Neural crest cell (in vitro differentiated cells): Measurements from ENCODE around the gene NR2F6. TPM values are rescaled to one million over a fixed set of nuclear protein-coding genes. Genes with fewer than 3 reads are reported as not detected.

Experiments
- DNase-seq: peaks from one replicate; pipeline ENCODE4 v3.0.0; 2021; ENCODE audit warnings: low read depth, mixed read lengths, low spot score
- H3K27ac Mint-ChIP-seq: one replicate; pipeline ENCODE4 v1.8.0; 2021; ENCODE audit warnings: mild to moderate bottlenecking, mixed read lengths; ENCODE audit not compliant: unreplicated experiment
- H3K27me3 Mint-ChIP-seq: 2 replicates; pipeline ENCODE4 v1.8.0; 2021; ENCODE audit warnings: low read depth, mild to moderate bottlenecking, mixed read lengths
- H3K36me3 Mint-ChIP-seq: 2 replicates; pipeline ENCODE4 v1.8.0; 2021; ENCODE audit warnings: low read depth, mild to moderate bottlenecking, mixed read lengths
- H3K4me1 Mint-ChIP-seq: 2 replicates; pipeline ENCODE4 v1.8.0; 2021; ENCODE audit warnings: mixed read lengths
- H3K4me3 Mint-ChIP-seq: one replicate; pipeline ENCODE4 v1.8.0; 2021; ENCODE audit warnings: mild to moderate bottlenecking, mixed read lengths
- H3K9me3 Mint-ChIP-seq: 2 replicates; pipeline ENCODE4 v1.8.0; 2021; ENCODE audit warnings: mixed read lengths
- total RNA-seq: library from RNA; stranded (reverse); gene quantifications from 2 replicates; pipeline ENCODE4 v1.2.1, GENCODE V29; 2021
- TF ChIP-seq, protein P1 (sequence below): fragments of 200-600 bp; sonication (generic); conservative IDR thresholded peaks from 2 replicates; pipeline ENCODE4 v1.5.0; 2021; ENCODE audit warnings: antibody characterized with exemption, mild to moderate bottlenecking

NR2F6 gene
- total RNA-seq, 1 donor from 2014 or later: 57.6 TPM

DNA sequence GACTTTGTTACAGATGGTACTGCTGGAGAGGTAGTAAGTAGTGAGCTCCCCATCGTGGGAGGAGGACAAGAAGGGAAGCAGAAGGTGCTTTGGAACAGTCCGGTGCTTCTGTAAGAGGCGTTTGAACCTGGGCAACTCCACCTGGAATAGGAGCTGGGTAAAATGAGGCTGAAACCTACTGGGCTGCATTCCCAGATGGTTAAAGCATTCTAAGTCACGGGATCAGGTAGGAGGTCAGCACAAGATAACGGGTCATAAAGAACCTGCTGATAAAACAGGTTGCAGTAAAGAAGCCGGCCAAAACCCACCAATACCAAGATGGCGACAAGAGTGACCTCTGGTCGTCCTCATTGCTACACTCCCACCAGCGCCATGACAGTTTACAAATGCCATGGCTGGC lies 41.0 kb upstream of the NR2F6 start:
- H3K27ac Mint-ChIP-seq: no peak overlapping the region
- H3K36me3 Mint-ChIP-seq: no peaks in the 10 kb centered on the region
- TF ChIP-seq, protein P1, sequence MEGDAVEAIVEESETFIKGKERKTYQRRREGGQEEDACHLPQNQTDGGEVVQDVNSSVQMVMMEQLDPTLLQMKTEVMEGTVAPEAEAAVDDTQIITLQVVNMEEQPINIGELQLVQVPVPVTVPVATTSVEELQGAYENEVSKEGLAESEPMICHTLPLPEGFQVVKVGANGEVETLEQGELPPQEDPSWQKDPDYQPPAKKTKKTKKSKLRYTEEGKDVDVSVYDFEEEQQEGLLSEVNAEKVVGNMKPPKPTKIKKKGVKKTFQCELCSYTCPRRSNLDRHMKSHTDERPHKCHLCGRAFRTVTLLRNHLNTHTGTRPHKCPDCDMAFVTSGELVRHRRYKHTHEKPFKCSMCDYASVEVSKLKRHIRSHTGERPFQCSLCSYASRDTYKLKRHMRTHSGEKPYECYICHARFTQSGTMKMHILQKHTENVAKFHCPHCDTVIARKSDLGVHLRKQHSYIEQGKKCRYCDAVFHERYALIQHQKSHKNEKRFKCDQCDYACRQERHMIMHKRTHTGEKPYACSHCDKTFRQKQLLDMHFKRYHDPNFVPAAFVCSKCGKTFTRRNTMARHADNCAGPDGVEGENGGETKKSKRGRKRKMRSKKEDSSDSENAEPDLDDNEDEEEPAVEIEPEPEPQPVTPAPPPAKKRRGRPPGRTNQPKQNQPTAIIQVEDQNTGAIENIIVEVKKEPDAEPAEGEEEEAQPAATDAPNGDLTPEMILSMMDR: no peak
- H3K9me3 Mint-ChIP-seq: no peaks in the 10 kb centered on the region
- peaks cover 13% of the 10 kb centered on the region for H3K27me3 Mint-ChIP-seq
- no peak for DNase-seq
- no peak overlapping the region for H3K4me3 Mint-ChIP-seq
- peaks cover 10% of the 10 kb centered on the region for H3K4me1 Mint-ChIP-seq

DNA sequence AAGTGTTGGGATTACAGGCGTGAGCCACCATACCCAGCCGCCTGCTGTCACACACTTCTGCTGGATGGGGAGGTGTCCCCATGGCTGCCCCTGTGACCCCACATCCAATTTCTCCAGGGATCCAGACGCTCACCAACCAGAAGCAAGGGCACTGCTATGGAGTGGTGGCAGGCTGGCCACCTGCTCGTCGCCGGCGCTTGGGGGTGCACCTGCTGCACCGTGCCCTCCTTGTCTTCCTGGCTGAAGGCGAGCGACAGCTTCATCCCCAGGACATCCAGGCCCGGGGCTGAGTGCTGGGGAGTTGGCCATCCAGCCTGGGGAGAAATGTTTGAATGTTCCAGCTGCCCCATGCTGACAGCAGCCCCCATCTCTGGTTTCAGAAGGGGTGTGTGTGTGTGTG lies 40.5 kb upstream of the NR2F6 start:
- TF ChIP-seq, protein P1: no peak
- Mint-ChIP-seq H3K27ac (no peak overlapping the region), H3K4me1 (peaks cover 9% of the 10 kb centered on the region), H3K9me3 (no peaks in the 10 kb centered on the region), H3K36me3 (no peaks in the 10 kb centered on the region), H3K4me3 (no peak overlapping the region), H3K27me3 (peaks cover 16% of the 10 kb centered on the region)
- no peak for DNase-seq

DNA sequence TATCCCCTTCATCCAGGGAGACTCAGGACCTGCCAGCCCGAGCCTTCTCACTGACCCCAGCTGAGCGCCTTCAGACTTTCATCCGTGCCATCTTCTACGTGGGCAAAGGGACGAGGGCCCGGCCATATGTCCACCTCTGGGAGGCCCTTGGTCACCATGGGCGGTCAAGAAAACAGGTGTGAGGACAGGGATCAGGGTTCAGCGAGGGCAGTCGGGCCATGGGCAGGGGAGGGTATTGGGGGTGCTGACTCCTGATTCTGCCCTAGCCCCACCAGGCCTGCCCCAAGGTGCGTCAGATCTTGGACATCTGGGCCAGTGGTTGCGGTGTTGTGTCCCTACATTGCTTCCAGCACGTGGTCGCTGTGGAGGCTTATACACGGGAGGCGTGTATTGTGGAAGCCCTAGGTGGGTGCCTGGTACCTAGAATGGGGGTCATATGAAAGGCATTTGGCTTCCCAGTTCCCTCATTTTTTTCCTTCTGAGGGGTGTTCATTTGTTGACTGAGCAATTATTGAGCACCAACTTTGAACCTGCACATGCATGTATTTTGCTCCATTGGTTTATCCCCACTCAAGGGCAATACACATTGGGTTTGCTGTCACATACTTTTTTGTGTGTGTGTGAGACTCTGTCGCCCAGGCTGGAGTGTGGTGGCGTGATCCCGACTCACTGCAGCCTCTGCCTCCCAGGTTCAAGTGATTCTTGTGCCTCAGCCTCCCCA lies 39.9 kb upstream of the NR2F6 start:
- TF ChIP-seq, protein P1: no peak

DNA sequence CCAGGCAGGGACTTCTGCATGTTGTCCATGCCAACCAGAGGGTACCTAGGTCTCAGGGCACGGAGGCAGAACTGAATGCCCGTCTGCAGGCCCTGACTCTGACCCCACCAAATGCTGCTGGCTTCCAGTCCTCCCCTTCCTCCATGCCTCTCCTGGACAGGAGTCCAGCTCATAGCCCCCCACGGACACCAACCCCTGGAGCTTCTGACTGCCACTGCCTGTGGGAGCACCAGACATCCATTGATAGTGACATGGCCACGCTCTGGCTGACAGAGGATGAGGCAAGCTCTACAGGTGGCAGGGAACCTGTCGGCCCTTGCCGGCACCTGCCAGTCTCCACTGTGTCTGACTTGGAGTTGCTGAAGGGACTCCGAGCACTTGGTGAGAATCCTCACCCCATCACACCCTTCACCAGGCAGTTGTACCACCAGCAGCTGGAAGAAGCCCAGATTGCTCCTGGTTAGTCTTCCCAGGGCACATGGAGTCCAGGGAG lies 37.8 kb upstream of the NR2F6 start:
- H3K27ac Mint-ChIP-seq: no peak overlapping the region
- no peaks in the 10 kb centered on the region for H3K36me3 Mint-ChIP-seq
- H3K9me3 Mint-ChIP-seq: no peaks in the 10 kb centered on the region
- no peak for DNase-seq
- TF ChIP-seq, protein P1: no peak
- H3K4me1 Mint-ChIP-seq: peaks cover 6% of the 10 kb centered on the region
- peaks cover 14% of the 10 kb centered on the region for H3K27me3 Mint-ChIP-seq
- H3K4me3 Mint-ChIP-seq: peak overlapping the region; percentile 15

More for the DNA sequence above, 39.9 kb upstream of the NR2F6 start:
- Mint-ChIP-seq H3K27me3 (peaks cover 20% of the 10 kb centered on the region), H3K4me1 (peaks cover 9% of the 10 kb centered on the region), H3K4me3 (no peak overlapping the region), H3K36me3 (no peaks in the 10 kb centered on the region), H3K27ac (no peak overlapping the region), H3K9me3 (no peaks in the 10 kb centered on the region)
- no peak for DNase-seq

DNA sequence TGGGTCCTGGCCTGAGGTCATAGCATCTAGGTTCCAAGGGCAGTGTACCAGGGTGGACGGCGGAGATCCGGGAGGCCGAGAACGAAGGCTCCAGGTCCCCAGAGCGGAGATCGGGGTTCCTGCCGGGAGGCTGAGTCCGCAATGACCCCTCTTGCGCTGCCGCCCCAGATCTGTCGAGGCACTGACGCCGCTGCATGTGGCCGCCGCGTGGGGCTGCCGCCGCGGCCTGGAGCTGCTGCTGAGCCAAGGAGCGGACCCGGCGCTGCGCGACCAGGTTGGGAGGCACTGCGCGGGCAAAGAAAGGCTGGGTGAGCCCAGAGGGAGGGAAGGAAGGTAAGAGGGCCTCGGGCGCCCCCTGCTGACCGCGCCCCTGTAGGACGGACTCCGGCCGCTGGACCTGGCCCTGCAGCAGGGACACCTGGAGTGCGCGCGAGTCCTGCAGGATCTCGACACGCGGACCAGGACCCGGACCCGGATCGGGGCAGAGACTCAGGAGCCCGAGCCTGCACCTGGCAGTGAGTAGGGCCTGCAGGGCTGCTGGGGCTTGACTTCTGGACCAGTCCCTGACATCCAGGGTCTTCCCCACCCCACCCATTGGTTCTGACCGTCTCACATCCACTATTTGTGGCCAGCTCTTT lies 36.9 kb upstream of the NR2F6 start:
- TF ChIP-seq, protein P1: peak; percentile 94
- Mint-ChIP-seq H3K9me3 (no peaks in the 10 kb centered on the region), H3K27me3 (peaks cover 14% of the 10 kb centered on the region), H3K36me3 (no peaks in the 10 kb centered on the region), H3K4me3 (peak overlapping the region; percentile 59), H3K27ac (no peak overlapping the region), H3K4me1 (peaks cover 6% of the 10 kb centered on the region)
- DNase-seq: peak; percentile 90
